ENCODE data around the gene ATP5IF1. TPM values are rescaled to one million over a fixed set of nuclear protein-coding genes. Genes with fewer than 3 reads are reported as not detected.

ATP5IF1 gene
- total RNA-seq, 3 donors from 2014 or later (not counting 1 experiment from before 2014, with no cell fraction given): 81.1 to 101 (median 91.1) TPM

- intact Hi-C loops (cut with micrococcal nuclease): loop anchor here (5.0 kb wide), 5 partner anchors 117 to 627 kb away; partner anchors contain the start of genes PHACTR4, RCC1, RNU11 and YTHDF2
- H3K9me3 Mint-ChIP-seq: no peaks in the 10 kb centered on the region
- Histone ChIP-seq H3K4me3 (ENCODE audit: low read length) (no peak overlapping the region), H3K9me3 (ENCODE audit: control insufficient read depth, insufficient read depth, low read length) (no peaks in the 10 kb centered on the region), H3K36me3 (ENCODE audit: control insufficient read depth, insufficient read depth, low read length) (no peaks in the 10 kb centered on the region), H3K27me3 (ENCODE audit: control insufficient read depth, insufficient read depth, low read length) (no peaks in the 10 kb centered on the region), H3K27ac (ENCODE audit: low read length) (peak overlapping the region; percentile 87), H3K4me1 (ENCODE audit: control insufficient read depth, insufficient read depth, low read length) (peaks cover 39% of the 10 kb centered on the region)
- 78% methylated on average over 3 of the region's 4 CpGs for WGBS (ENCODE audit: insufficient coverage)
- peak overlapping the region in 1 of 2 donors; percentile 96 for H3K27ac Mint-ChIP-seq
- H3K27me3 Mint-ChIP-seq (ENCODE audit: low read depth in 2 of 2): no peaks in the 10 kb centered on the region
- ATAC-seq: no peak
- no peak for DNase-seq
- H3K4me1 Mint-ChIP-seq: peaks cover 36 to 41% of the 10 kb centered on the region in 2 donors
- no peaks in the 10 kb centered on the region for H3K36me3 Mint-ChIP-seq
- TF ChIP-seq, protein P1, sequence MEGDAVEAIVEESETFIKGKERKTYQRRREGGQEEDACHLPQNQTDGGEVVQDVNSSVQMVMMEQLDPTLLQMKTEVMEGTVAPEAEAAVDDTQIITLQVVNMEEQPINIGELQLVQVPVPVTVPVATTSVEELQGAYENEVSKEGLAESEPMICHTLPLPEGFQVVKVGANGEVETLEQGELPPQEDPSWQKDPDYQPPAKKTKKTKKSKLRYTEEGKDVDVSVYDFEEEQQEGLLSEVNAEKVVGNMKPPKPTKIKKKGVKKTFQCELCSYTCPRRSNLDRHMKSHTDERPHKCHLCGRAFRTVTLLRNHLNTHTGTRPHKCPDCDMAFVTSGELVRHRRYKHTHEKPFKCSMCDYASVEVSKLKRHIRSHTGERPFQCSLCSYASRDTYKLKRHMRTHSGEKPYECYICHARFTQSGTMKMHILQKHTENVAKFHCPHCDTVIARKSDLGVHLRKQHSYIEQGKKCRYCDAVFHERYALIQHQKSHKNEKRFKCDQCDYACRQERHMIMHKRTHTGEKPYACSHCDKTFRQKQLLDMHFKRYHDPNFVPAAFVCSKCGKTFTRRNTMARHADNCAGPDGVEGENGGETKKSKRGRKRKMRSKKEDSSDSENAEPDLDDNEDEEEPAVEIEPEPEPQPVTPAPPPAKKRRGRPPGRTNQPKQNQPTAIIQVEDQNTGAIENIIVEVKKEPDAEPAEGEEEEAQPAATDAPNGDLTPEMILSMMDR (IDR thresholded peaks at IDR 0.05): no peak
- H3K4me3 Mint-ChIP-seq: no peak overlapping the region
Measured at GRCh38 chr1:28249866-28250295, 14.0 kb downstream of the ATP5IF1 start.

GRCh38 chr1:28256197-28256827 is 20.4 kb downstream of the ATP5IF1 start:
- intact Hi-C loops (cut with micrococcal nuclease): no loop called here
- DNase-seq (peak in 1 of 2 donors; percentile 75), ATAC-seq (peak; percentile 17 to 66 (median 51))

GRCh38 chr1:28257736-28258135 is 21.8 kb downstream of the ATP5IF1 start:
- ATAC-seq (no peak), DNase-seq (no peak)
- peaks cover 32 to 43% of the 10 kb centered on the region in 2 donors for H3K4me1 Mint-ChIP-seq
- Histone ChIP-seq H3K4me3 (ENCODE audit: low read length) (no peak overlapping the region), H3K4me1 (ENCODE audit: control insufficient read depth, insufficient read depth, low read length) (peaks cover 52% of the 10 kb centered on the region), H3K36me3 (ENCODE audit: control insufficient read depth, insufficient read depth, low read length) (no peaks in the 10 kb centered on the region), H3K9me3 (ENCODE audit: control insufficient read depth, insufficient read depth, low read length) (no peaks in the 10 kb centered on the region), H3K27me3 (ENCODE audit: control insufficient read depth, insufficient read depth, low read length) (no peaks in the 10 kb centered on the region), H3K27ac (ENCODE audit: low read length) (no peak overlapping the region)
- TF ChIP-seq, protein P1 (IDR thresholded peaks at IDR 0.05): no peak
- peak overlapping the region; percentile 81 for H3K4me3 Mint-ChIP-seq
- H3K36me3 Mint-ChIP-seq: no peaks in the 10 kb centered on the region
- peak overlapping the region in 1 of 2 donors; percentile 87 for H3K27ac Mint-ChIP-seq
- 100% methylated on average over 3 of the region's 4 CpGs for WGBS (ENCODE audit: insufficient coverage)
- no peaks in the 10 kb centered on the region for H3K9me3 Mint-ChIP-seq
- H3K27me3 Mint-ChIP-seq (ENCODE audit: low read depth in 2 of 2): no peaks in the 10 kb centered on the region
- intact Hi-C loops (cut with micrococcal nuclease): loop anchor here (2.0 kb wide), 1 partner anchor 71 kb away; the partner anchor contains the start of gene MED18

More at GRCh38 chr1:28256197-28256827, 20.4 kb downstream of the ATP5IF1 start:
- Histone ChIP-seq H3K36me3 (ENCODE audit: control insufficient read depth, insufficient read depth, low read length) (no peaks in the 10 kb centered on the region), H3K27me3 (ENCODE audit: control insufficient read depth, insufficient read depth, low read length) (no peaks in the 10 kb centered on the region), H3K4me1 (ENCODE audit: control insufficient read depth, insufficient read depth, low read length) (peaks cover 52% of the 10 kb centered on the region), H3K9me3 (ENCODE audit: control insufficient read depth, insufficient read depth, low read length) (no peaks in the 10 kb centered on the region), H3K4me3 (ENCODE audit: low read length) (no peak overlapping the region), H3K27ac (ENCODE audit: low read length) (peak overlapping the region; percentile 50)
- Mint-ChIP-seq H3K9me3 (no peaks in the 10 kb centered on the region), H3K4me1 (peaks cover 30 to 40% of the 10 kb centered on the region in 2 donors), H3K27ac (peak overlapping the region; percentile 69 to 75), H3K27me3 (ENCODE audit: low read depth in 2 of 2) (no peaks in the 10 kb centered on the region), H3K4me3 (peak overlapping the region; percentile 83), H3K36me3 (no peaks in the 10 kb centered on the region)
- TF ChIP-seq, protein P1 (IDR thresholded peaks at IDR 0.05): no peak
- WGBS (ENCODE audit: insufficient coverage): 42% methylated on average over 5 of the region's 6 CpGs
